HG02763 (cell line): Measurements from ENCODE around the gene MYH13.
"Not testable (repeated sequence)": the region's sequence is repeated elsewhere in the genome, so short reads cannot be mapped to it uniquely, and the experiment has no call there.

Experiments used
- ATAC-seq: cut with Tn5 transposase; IDR thresholded peaks from one replicate; pipeline ENCODE4 v1.9.1; 2021; ENCODE audit warnings: mild to moderate bottlenecking, moderate library complexity; ENCODE audit not compliant: unreplicated experiment

The MYH13 gene

GRCh38 chr17:10306585-10306984, 66.2 kb downstream of the MYH13 start:
- no peak for ATAC-seq

GRCh38 chr17:10305398-10305797, 67.4 kb downstream of the MYH13 start:
- ATAC-seq, result no peak

- no peak for ATAC-seq
Measured at GRCh38 chr17:10304758-10305300, 68.0 kb downstream of the MYH13 start.

- no peak for ATAC-seq
Measured at GRCh38 chr17:10297691-10298090, 75.1 kb downstream of the MYH13 start.

- no peak for ATAC-seq
Measured at GRCh38 chr17:10295728-10296343, 77.0 kb downstream of the MYH13 start.

- ATAC-seq, result no peak
Measured at GRCh38 chr17:10294180-10294579, 78.6 kb downstream of the MYH13 start.

GRCh38 chr17:10292057-10292937, 80.5 kb downstream of the MYH13 start:
- no peak for ATAC-seq

- ATAC-seq, result not testable (repeated sequence)
Measured at GRCh38 chr17:10291576-10291975, 81.2 kb downstream of the MYH13 start.

GRCh38 chr17:10290041-10290440, 82.8 kb downstream of the MYH13 start:
- no peak for ATAC-seq

- ATAC-seq, result no peak
Measured at GRCh38 chr17:10286324-10286723, 86.5 kb downstream of the MYH13 start.

GRCh38 chr17:10285896-10286295, 86.9 kb downstream of the MYH13 start:
- no peak for ATAC-seq

GRCh38 chr17:10280068-10280467, 92.7 kb downstream of the MYH13 start:
- ATAC-seq, result no peak

- ATAC-seq, result no peak
Measured at GRCh38 chr17:10278218-10278617, 94.6 kb downstream of the MYH13 start.

GRCh38 chr17:10276436-10276835, 96.4 kb downstream of the MYH13 start:
- no peak for ATAC-seq

- ATAC-seq, result no peak
Measured at GRCh38 chr17:10275418-10275817, 97.4 kb downstream of the MYH13 start.

- no peak for ATAC-seq
Measured at GRCh38 chr17:10271106-10271562, 101.7 kb downstream of the MYH13 start.

GRCh38 chr17:10270258-10270657, 102.5 kb downstream of the MYH13 start:
- ATAC-seq, result no peak

GRCh38 chr17:10268005-10268404, 104.8 kb downstream of the MYH13 start:
- ATAC-seq, result no peak

GRCh38 chr17:10266296-10266876, 106.4 kb downstream of the MYH13 start:
- ATAC-seq, result no peak

GRCh38 chr17:10265100-10265810, 107.6 kb downstream of the MYH13 start:
- ATAC-seq, result no peak

GRCh38 chr17:10264051-10264450, 108.8 kb downstream of the MYH13 start:
- ATAC-seq, result no peak
